Measurements from ENCODE around the gene VEGFD. TPM values are rescaled to one million over a fixed set of nuclear protein-coding genes. Genes with fewer than 3 reads are reported as not detected.

The VEGFD gene
- total RNA-seq, 3 donors from 2014 or later (not counting 1 experiment from before 2014, with no cell fraction given), result not detected

- H3K36me3 ChIP-seq (ENCODE audit: control insufficient read depth, insufficient read depth, low read length), result no peaks in the 10 kb centered on the region
- no peak for ATAC-seq
- no peak overlapping the region for H3K27ac ChIP-seq (ENCODE audit: low read length)
- intact Hi-C loops (cut with micrococcal nuclease), result no loop called here
- TF ChIP-seq, protein P1, sequence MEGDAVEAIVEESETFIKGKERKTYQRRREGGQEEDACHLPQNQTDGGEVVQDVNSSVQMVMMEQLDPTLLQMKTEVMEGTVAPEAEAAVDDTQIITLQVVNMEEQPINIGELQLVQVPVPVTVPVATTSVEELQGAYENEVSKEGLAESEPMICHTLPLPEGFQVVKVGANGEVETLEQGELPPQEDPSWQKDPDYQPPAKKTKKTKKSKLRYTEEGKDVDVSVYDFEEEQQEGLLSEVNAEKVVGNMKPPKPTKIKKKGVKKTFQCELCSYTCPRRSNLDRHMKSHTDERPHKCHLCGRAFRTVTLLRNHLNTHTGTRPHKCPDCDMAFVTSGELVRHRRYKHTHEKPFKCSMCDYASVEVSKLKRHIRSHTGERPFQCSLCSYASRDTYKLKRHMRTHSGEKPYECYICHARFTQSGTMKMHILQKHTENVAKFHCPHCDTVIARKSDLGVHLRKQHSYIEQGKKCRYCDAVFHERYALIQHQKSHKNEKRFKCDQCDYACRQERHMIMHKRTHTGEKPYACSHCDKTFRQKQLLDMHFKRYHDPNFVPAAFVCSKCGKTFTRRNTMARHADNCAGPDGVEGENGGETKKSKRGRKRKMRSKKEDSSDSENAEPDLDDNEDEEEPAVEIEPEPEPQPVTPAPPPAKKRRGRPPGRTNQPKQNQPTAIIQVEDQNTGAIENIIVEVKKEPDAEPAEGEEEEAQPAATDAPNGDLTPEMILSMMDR (IDR thresholded peaks at IDR 0.05), result no peak
- no peaks in the 10 kb centered on the region for H3K9me3 ChIP-seq (ENCODE audit: control insufficient read depth, insufficient read depth, low read length)
- Mint-ChIP-seq H3K4me1 (no peaks in the 10 kb centered on the region), H3K4me3 (no peak overlapping the region), H3K27ac (no peak overlapping the region), H3K9me3 (no peaks in the 10 kb centered on the region), H3K36me3 (no peaks in the 10 kb centered on the region), H3K27me3 (ENCODE audit: low read depth in 2 of 2) (peaks cover 6 to 17% of the 10 kb centered on the region in 2 donors)
- H3K27me3 ChIP-seq (ENCODE audit: control insufficient read depth, insufficient read depth, low read length), result no peaks in the 10 kb centered on the region
- no CpG with 5 or more reads among the region's 3 CpGs for WGBS (ENCODE audit: insufficient coverage)
- no peaks in the 10 kb centered on the region for H3K4me1 ChIP-seq (ENCODE audit: control insufficient read depth, insufficient read depth, low read length)
- DNase-seq, result no peak
- H3K4me3 ChIP-seq (ENCODE audit: low read length), result no peak overlapping the region
These were observed 10.2 kb downstream of the VEGFD start for GRCh38 chrX:15373976-15374375.

- Histone ChIP-seq H3K27ac (ENCODE audit: low read length) (no peak overlapping the region), H3K9me3 (ENCODE audit: control insufficient read depth, insufficient read depth, low read length) (no peaks in the 10 kb centered on the region), H3K4me3 (ENCODE audit: low read length) (no peak overlapping the region), H3K4me1 (ENCODE audit: control insufficient read depth, insufficient read depth, low read length) (no peaks in the 10 kb centered on the region), H3K27me3 (ENCODE audit: control insufficient read depth, insufficient read depth, low read length) (no peaks in the 10 kb centered on the region), H3K36me3 (ENCODE audit: control insufficient read depth, insufficient read depth, low read length) (no peaks in the 10 kb centered on the region)
- Mint-ChIP-seq H3K4me3 (no peak overlapping the region), H3K36me3 (no peaks in the 10 kb centered on the region), H3K27me3 (ENCODE audit: low read depth in 2 of 2) (peaks cover 22 to 34% of the 10 kb centered on the region in 2 donors), H3K27ac (no peak overlapping the region), H3K4me1 (no peaks in the 10 kb centered on the region), H3K9me3 (no peaks in the 10 kb centered on the region)
- DNase-seq, result no peak
- no peak for ATAC-seq
- intact Hi-C loops (cut with micrococcal nuclease), result no loop called here
- 49% methylated on average over 7 of the region's 9 CpGs for WGBS (ENCODE audit: insufficient coverage)
- TF ChIP-seq, protein P1 (IDR thresholded peaks at IDR 0.05), result no peak
These were observed 17.5 kb downstream of the VEGFD start for GRCh38 chrX:15366506-15367352.

- 82% methylated on average over 1 of the region's 2 CpGs for WGBS (ENCODE audit: insufficient coverage)
- DNase-seq (no peak), ATAC-seq (no peak)
- no peaks in the 10 kb centered on the region for H3K4me1 ChIP-seq (ENCODE audit: control insufficient read depth, insufficient read depth, low read length)
- intact Hi-C loops (cut with micrococcal nuclease), result no loop called here
- H3K27me3 ChIP-seq (ENCODE audit: control insufficient read depth, insufficient read depth, low read length), result no peaks in the 10 kb centered on the region
- no peaks in the 10 kb centered on the region for H3K36me3 Mint-ChIP-seq
- TF ChIP-seq, protein P1 (IDR thresholded peaks at IDR 0.05), result no peak
- H3K36me3 ChIP-seq (ENCODE audit: control insufficient read depth, insufficient read depth, low read length), result no peaks in the 10 kb centered on the region
- no peaks in the 10 kb centered on the region for H3K9me3 Mint-ChIP-seq
- H3K27ac ChIP-seq (ENCODE audit: low read length), result no peak overlapping the region
- peaks cover 5 to 47% of the 10 kb centered on the region in 2 donors for H3K27me3 Mint-ChIP-seq (ENCODE audit: low read depth in 2 of 2)
- H3K4me3 ChIP-seq (ENCODE audit: low read length), result no peak overlapping the region
- no peaks in the 10 kb centered on the region for H3K9me3 ChIP-seq (ENCODE audit: control insufficient read depth, insufficient read depth, low read length)
- H3K4me1 Mint-ChIP-seq, result no peaks in the 10 kb centered on the region
- no peak overlapping the region for H3K4me3 Mint-ChIP-seq
- no peak overlapping the region for H3K27ac Mint-ChIP-seq
These were observed 24.5 kb downstream of the VEGFD start for GRCh38 chrX:15359701-15360100.
